Astrocyte (in vitro differentiated cells and primary cell): ENCODE results near the gene TEX26. TPM values are rescaled to one million over a fixed set of nuclear protein-coding genes. Genes with fewer than 3 reads are reported as not detected.

Experiments used
- DNase-seq: peaks from one replicate; pipeline ENCODE4 v3.0.0-alpha.2; 2010; ENCODE audit warnings: low read depth
- FAIRE-seq: peaks from 2 replicates; lab custom pipeline; 2011; peaks lifted over from hg19 to GRCh38; lab: Jason Lieb, UNC
- H2AFZ ChIP-seq: 2 replicates; pipeline ENCODE4 v1.6.0; 2012; ENCODE audit warnings: low read depth, low read length, inconsistent platforms
- H3K27ac ChIP-seq: 2 replicates; pipeline ENCODE4 v1.5.1; 2011; ENCODE audit warnings: low read depth, low read length, inconsistent platforms
- H3K27me3 ChIP-seq: 2 replicates; pipeline ENCODE4 v1.6.0; 2011; ENCODE audit warnings: low read length, inconsistent platforms; ENCODE audit not compliant: insufficient read depth
- H3K36me3 ChIP-seq: 2 replicates; pipeline ENCODE4 v1.5.1; 2011; ENCODE audit warnings: low read length, inconsistent platforms; ENCODE audit not compliant: insufficient read depth
- H3K4me1 ChIP-seq: 2 replicates; pipeline ENCODE4 v1.5.1; 2011; ENCODE audit warnings: low read length, inconsistent platforms; ENCODE audit not compliant: insufficient read depth
- H3K4me2 ChIP-seq: 2 replicates; pipeline ENCODE4 v1.6.0; 2012; ENCODE audit warnings: low read length, inconsistent platforms
- H3K4me3 ChIP-seq: 2 replicates; pipeline ENCODE4 v1.5.1; 2011; ENCODE audit warnings: low read depth, mild to moderate bottlenecking, low read length, inconsistent platforms; ENCODE audit not compliant: insufficient read depth
- H3K79me2 ChIP-seq: 2 replicates; pipeline ENCODE4 v1.6.0; 2012; ENCODE audit warnings: mild to moderate bottlenecking, low read length, inconsistent platforms; ENCODE audit not compliant: insufficient read depth
- H3K9ac ChIP-seq: 2 replicates; pipeline ENCODE4 v1.6.0; 2012; ENCODE audit warnings: mild to moderate bottlenecking, low read length, inconsistent platforms
- H3K9me3 ChIP-seq: 2 replicates; pipeline ENCODE4 v1.5.1; 2012; ENCODE audit warnings: low read depth, mild to moderate bottlenecking, low read length, inconsistent platforms; ENCODE audit not compliant: insufficient read depth
- H4K20me1 ChIP-seq: 2 replicates; pipeline ENCODE4 v1.6.0; 2012; ENCODE audit warnings: low read length, inconsistent platforms; ENCODE audit not compliant: insufficient read depth
- H3K27ac Mint-ChIP-seq: one replicate; pipeline ENCODE4 v1.8.0; 2021; ENCODE audit warnings: mild to moderate bottlenecking, mixed read lengths; ENCODE audit not compliant: unreplicated experiment
- H3K27me3 Mint-ChIP-seq: one replicate; pipeline ENCODE4 v1.8.0; 2021; ENCODE audit warnings: low read depth, mixed read lengths; ENCODE audit not compliant: unreplicated experiment
- H3K36me3 Mint-ChIP-seq: one replicate; pipeline ENCODE4 v1.8.0; 2021; ENCODE audit warnings: low read depth, mixed read lengths; ENCODE audit not compliant: unreplicated experiment
- H3K4me1 Mint-ChIP-seq: one replicate; pipeline ENCODE4 v1.8.0; 2021; ENCODE audit warnings: low read depth, mixed read lengths; ENCODE audit not compliant: unreplicated experiment
- H3K4me3 Mint-ChIP-seq: one replicate; pipeline ENCODE4 v1.8.0; 2021; ENCODE audit warnings: mild to moderate bottlenecking, moderate library complexity, mixed read lengths; ENCODE audit not compliant: unreplicated experiment
- H3K9me3 Mint-ChIP-seq: one replicate; pipeline ENCODE4 v1.8.0; 2021; ENCODE audit warnings: mild to moderate bottlenecking, mixed read lengths; ENCODE audit not compliant: unreplicated experiment
- EZH2 ChIP-seq: IDR thresholded peaks from 2 replicates; pipeline ENCODE4 v1.6.1; 2012; ENCODE audit warnings: mild to moderate bottlenecking, low read length, inconsistent platforms; ENCODE audit not compliant: insufficient read depth
- total RNA-seq: library from RNA; stranded (reverse); gene quantifications from 2 replicates; pipeline ENCODE4 v1.2.1, GENCODE V29; 2021
- TF ChIP-seq, protein P1 (sequence below): IDR thresholded peaks from 2 replicates; pipeline ENCODE4 v1.5.1; 2011; ENCODE audit warnings: low read depth, mild to moderate bottlenecking, inconsistent platforms, low read length, moderate library complexity; ENCODE audit not compliant: insufficient read depth

TEX26 gene
- total RNA-seq, 1 donor from 2014 or later = not detected

GRCh38 chr13:30915691-30916541 is 16.5 kb upstream of the TEX26 start:
- H3K27me3 ChIP-seq = no peaks in the 10 kb centered on the region
- Mint-ChIP-seq H3K4me1 (no peaks in the 10 kb centered on the region), H3K27ac (no peak overlapping the region), H3K27me3 (peaks cover 30% of the 10 kb centered on the region), H3K9me3 (no peaks in the 10 kb centered on the region), H3K36me3 (peaks cover 2% of the 10 kb centered on the region), H3K4me3 (no peak overlapping the region)
- DNase-seq (no peak), FAIRE-seq (no peak)
- H3K9ac ChIP-seq = no peak overlapping the region
- no peak overlapping the region for H3K4me2 ChIP-seq
- H2AFZ ChIP-seq = no peak overlapping the region
- peaks cover 7% of the 10 kb centered on the region for H4K20me1 ChIP-seq
- H3K9me3 ChIP-seq = no peaks in the 10 kb centered on the region
- H3K36me3 ChIP-seq = no peaks in the 10 kb centered on the region
- H3K4me1 ChIP-seq = no peaks in the 10 kb centered on the region
- H3K4me3 ChIP-seq = no peak overlapping the region
- H3K79me2 ChIP-seq = peaks cover 6% of the 10 kb centered on the region
- H3K27ac ChIP-seq = no peak overlapping the region
- TF ChIP-seq EZH2 = no peak
- TF ChIP-seq, protein P1, sequence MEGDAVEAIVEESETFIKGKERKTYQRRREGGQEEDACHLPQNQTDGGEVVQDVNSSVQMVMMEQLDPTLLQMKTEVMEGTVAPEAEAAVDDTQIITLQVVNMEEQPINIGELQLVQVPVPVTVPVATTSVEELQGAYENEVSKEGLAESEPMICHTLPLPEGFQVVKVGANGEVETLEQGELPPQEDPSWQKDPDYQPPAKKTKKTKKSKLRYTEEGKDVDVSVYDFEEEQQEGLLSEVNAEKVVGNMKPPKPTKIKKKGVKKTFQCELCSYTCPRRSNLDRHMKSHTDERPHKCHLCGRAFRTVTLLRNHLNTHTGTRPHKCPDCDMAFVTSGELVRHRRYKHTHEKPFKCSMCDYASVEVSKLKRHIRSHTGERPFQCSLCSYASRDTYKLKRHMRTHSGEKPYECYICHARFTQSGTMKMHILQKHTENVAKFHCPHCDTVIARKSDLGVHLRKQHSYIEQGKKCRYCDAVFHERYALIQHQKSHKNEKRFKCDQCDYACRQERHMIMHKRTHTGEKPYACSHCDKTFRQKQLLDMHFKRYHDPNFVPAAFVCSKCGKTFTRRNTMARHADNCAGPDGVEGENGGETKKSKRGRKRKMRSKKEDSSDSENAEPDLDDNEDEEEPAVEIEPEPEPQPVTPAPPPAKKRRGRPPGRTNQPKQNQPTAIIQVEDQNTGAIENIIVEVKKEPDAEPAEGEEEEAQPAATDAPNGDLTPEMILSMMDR = no peak

DNA sequence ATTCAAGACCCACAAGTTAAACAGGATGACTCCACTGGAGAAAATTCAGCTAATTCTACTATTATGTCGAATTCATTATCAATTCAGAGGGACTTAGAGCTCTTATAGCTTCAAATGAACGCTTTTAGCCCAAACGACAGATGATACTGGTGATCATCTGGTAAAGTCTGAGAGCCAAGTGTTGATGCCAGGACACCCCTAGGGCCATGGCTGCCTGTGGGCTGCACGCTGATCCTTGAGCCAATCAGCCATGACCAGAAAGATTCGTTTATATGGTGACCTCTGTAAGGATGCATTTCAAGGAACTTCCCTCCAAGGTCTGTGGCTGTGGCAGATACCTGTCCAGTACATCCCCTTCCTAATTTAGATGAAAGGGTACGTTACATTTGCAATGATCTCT is 15.5 kb upstream of the TEX26 start:
- no peaks in the 10 kb centered on the region for H3K4me1 Mint-ChIP-seq
- no peaks in the 10 kb centered on the region for H3K9me3 Mint-ChIP-seq
- TF ChIP-seq, protein P1 = no peak
- TF ChIP-seq EZH2 = no peak
- no peak overlapping the region for H3K27ac Mint-ChIP-seq
- no peak overlapping the region for H3K4me3 Mint-ChIP-seq
- H3K9me3 ChIP-seq = no peaks in the 10 kb centered on the region
- FAIRE-seq = no peak
- H3K79me2 ChIP-seq = no peaks in the 10 kb centered on the region
- no peaks in the 10 kb centered on the region for H3K36me3 ChIP-seq
- DNase-seq = no peak
- no peaks in the 10 kb centered on the region for H3K27me3 ChIP-seq
- H3K9ac ChIP-seq = no peak overlapping the region
- H3K27ac ChIP-seq = no peak overlapping the region
- peaks cover 7% of the 10 kb centered on the region for H4K20me1 ChIP-seq
- H3K4me2 ChIP-seq = no peak overlapping the region
- H3K4me1 ChIP-seq = no peaks in the 10 kb centered on the region
- peaks cover 26% of the 10 kb centered on the region for H3K27me3 Mint-ChIP-seq
- peaks cover 2% of the 10 kb centered on the region for H3K36me3 Mint-ChIP-seq
- H3K4me3 ChIP-seq = no peak overlapping the region
- no peak overlapping the region for H2AFZ ChIP-seq
